ENCODE measurements around the gene HDHD2. TPM values are rescaled to one million over a fixed set of nuclear protein-coding genes. Genes with fewer than 3 reads are reported as not detected.

HDHD2 gene
- total and polyA plus RNA-seq, 7 experiments from 2014 or later, result 22.7 to 58.7 (median 41.7) TPM

GRCh38 chr18:47151439-47151838 is 1.1 kb upstream of the HDHD2 start:
- peak overlapping the region; percentile 96 to 100 (median 97) for H3K27ac Mint-ChIP-seq
- ATAC-seq (no peak), DNase-seq (no peak)
- peaks cover 0 to 20% (median 0%) of the 10 kb centered on the region in 5 donors for H3K36me3 Mint-ChIP-seq
- Histone ChIP-seq H3K36me3 (ENCODE audit: control insufficient read depth in 2 of 3, insufficient read depth in 3 of 3, low read length in 3 of 3) (peaks cover 0 to 8% (median 6%) of the 10 kb centered on the region in 3 experiments), H3K27me3 (ENCODE audit: control insufficient read depth in 2 of 2, insufficient read depth in 2 of 2, low read length in 2 of 2) (no peaks in the 10 kb centered on the region), H3K4me3 (ENCODE audit: low read length) (peak overlapping the region; percentile 88), H3K27ac (ENCODE audit: low read depth, low read length) (peak overlapping the region; percentile 83), H3K9me3 (ENCODE audit: control insufficient read depth in 2 of 3, low read length in 3 of 3) (no peaks in the 10 kb centered on the region), H3K4me1 (ENCODE audit: control insufficient read depth in 2 of 2, insufficient read depth in 2 of 2, low read length in 2 of 2) (peaks cover 18 to 24% of the 10 kb centered on the region in 2 donors)
- POLR2A ChIA-PET, result interaction anchor here (1.0 to 1.9 kb wide), 5 partner anchors 14 to 779 kb away, joined by 3 to 10 read pairs (median 4); partner anchors contain the start of genes KATNAL2, PIAS2 and SMAD2
- intact Hi-C loops (cut with micrococcal nuclease), result loop anchor here (2.0 to 10.0 kb wide), 2 partner anchors 783 to 1185 kb away; partner anchors contain the start of genes SMAD2 (in 2 of the 2) and EPG5 (in 1 of the 2)
- H3K27me3 Mint-ChIP-seq, result no peaks in the 10 kb centered on the region
- H3K4me1 Mint-ChIP-seq, result peaks cover 28 to 52% (median 45%) of the 10 kb centered on the region in 7 donors
- CTCF ChIA-PET, result interaction anchor here (0.7 kb wide), 1 partner anchor 1564 kb away, joined by 3 read pairs; no protein-coding TSS in a partner anchor
- H3K9me3 Mint-ChIP-seq, result peaks cover 0 to 2% (median 0%) of the 10 kb centered on the region in 11 donors
- H3K4me3 Mint-ChIP-seq, result peak overlapping the region; percentile 93 to 99 (median 98)

- Histone ChIP-seq H3K27me3 (ENCODE audit: control insufficient read depth in 2 of 2, insufficient read depth in 2 of 2, low read length in 2 of 2) (no peaks in the 10 kb centered on the region), H3K4me1 (ENCODE audit: control insufficient read depth in 2 of 2, insufficient read depth in 2 of 2, low read length in 2 of 2) (peaks cover 18 to 24% of the 10 kb centered on the region in 2 donors), H3K36me3 (ENCODE audit: control insufficient read depth in 2 of 3, insufficient read depth in 3 of 3, low read length in 3 of 3) (peaks cover 0 to 8% (median 6%) of the 10 kb centered on the region in 3 experiments), H3K4me3 (ENCODE audit: low read length) (peak overlapping the region; percentile 88), H3K9me3 (ENCODE audit: control insufficient read depth in 2 of 3, low read length in 3 of 3) (no peaks in the 10 kb centered on the region), H3K27ac (ENCODE audit: low read depth, low read length) (peak overlapping the region; percentile 83)
- DNase-seq (peak in 3 of 9 donors; percentile 8 to 26 (median 14)), ATAC-seq (peak; percentile 4)
- peaks cover 0 to 2% (median 0%) of the 10 kb centered on the region in 11 donors for H3K9me3 Mint-ChIP-seq
- H3K36me3 Mint-ChIP-seq, result peaks cover 0 to 17% (median 0%) of the 10 kb centered on the region in 5 donors
- peak overlapping the region; percentile 96 to 100 (median 97) for H3K27ac Mint-ChIP-seq
- CTCF ChIA-PET, result interaction anchor here (0.7 kb wide), 2 partner anchors 53 to 1563 kb away, joined by 3 read pairs; no protein-coding TSS in a partner anchor
- POLR2A ChIA-PET, result interaction anchor here (0.7 to 1.9 kb wide), 7 partner anchors 9 to 780 kb away, joined by 3 to 10 read pairs (median 4); partner anchors contain the start of genes KATNAL2, PIAS2 and SMAD2
- intact Hi-C loops (cut with micrococcal nuclease), result loop anchor here (1.0 to 10.0 kb wide), 6 partner anchors 24 to 1184 kb away; partner anchors contain the start of genes SMAD2 (in 2 of the 2), EPG5 (in 1 of the 2), IER3IP1 (in 1 of the 2) and KATNAL2 (in 1 of the 2)
- H3K4me3 Mint-ChIP-seq, result peak overlapping the region; percentile 93 to 99 (median 98)
- peaks cover 28 to 57% (median 50%) of the 10 kb centered on the region in 7 donors for H3K4me1 Mint-ChIP-seq
- no peaks in the 10 kb centered on the region for H3K27me3 Mint-ChIP-seq
These were observed 595 bp upstream of the HDHD2 start for GRCh38 chr18:47150824-47151366.

- Histone ChIP-seq H3K4me3 (ENCODE audit: low read length) (peak overlapping the region; percentile 88), H3K36me3 (ENCODE audit: control insufficient read depth in 2 of 3, insufficient read depth in 3 of 3, low read length in 3 of 3) (peaks cover 0 to 8% (median 6%) of the 10 kb centered on the region in 3 experiments), H3K27me3 (ENCODE audit: control insufficient read depth in 2 of 2, insufficient read depth in 2 of 2, low read length in 2 of 2) (no peaks in the 10 kb centered on the region), H3K9me3 (ENCODE audit: control insufficient read depth in 2 of 3, low read length in 3 of 3) (no peaks in the 10 kb centered on the region), H3K4me1 (ENCODE audit: control insufficient read depth in 2 of 2, insufficient read depth in 2 of 2, low read length in 2 of 2) (peaks cover 18 to 24% of the 10 kb centered on the region in 2 donors), H3K27ac (ENCODE audit: low read depth, low read length) (peak overlapping the region; percentile 83)
- H3K4me3 Mint-ChIP-seq, result peak overlapping the region; percentile 93 to 99 (median 98)
- H3K36me3 Mint-ChIP-seq, result peaks cover 0 to 17% (median 6%) of the 10 kb centered on the region in 5 donors
- ChIA-PET CTCF (interaction anchor here (0.6 to 1.0 kb wide), 3 partner anchors 35 to 50 kb away, joined by 3 read pairs; no protein-coding TSS in a partner anchor), POLR2A (interaction anchor here (1.3 to 1.9 kb wide), 2 partner anchors 10 to 781 kb away, joined by 4 to 10 read pairs; partner anchors contain the start of gene SMAD2)
- peak overlapping the region; percentile 96 to 100 (median 97) for H3K27ac Mint-ChIP-seq
- no peaks in the 10 kb centered on the region for H3K27me3 Mint-ChIP-seq
- peaks cover 0 to 2% (median 0%) of the 10 kb centered on the region in 11 donors for H3K9me3 Mint-ChIP-seq
- peak in 1 of 9 donors; percentile 1 for DNase-seq
- peaks cover 28 to 71% (median 63%) of the 10 kb centered on the region in 7 donors for H3K4me1 Mint-ChIP-seq
- no peak for ATAC-seq
- intact Hi-C loops (cut with micrococcal nuclease), result loop anchor here (1.0 to 10.0 kb wide), 6 partner anchors 26 to 1183 kb away; partner anchors contain the start of genes SMAD2 (in 2 of the 2), EPG5 (in 1 of the 2), IER3IP1 (in 1 of the 2) and KATNAL2 (in 1 of the 2)
These were observed 757 bp downstream of the HDHD2 start for GRCh38 chr18:47149457-47150028.

- DNase-seq, result no peak
- H3K36me3 Mint-ChIP-seq, result peaks cover 0 to 20% (median 16%) of the 10 kb centered on the region in 5 donors
- peaks cover 33 to 84% (median 67%) of the 10 kb centered on the region in 7 donors for H3K4me1 Mint-ChIP-seq
- H3K27ac Mint-ChIP-seq, result no peak overlapping the region
- Histone ChIP-seq H3K36me3 (ENCODE audit: control insufficient read depth in 2 of 3, insufficient read depth in 3 of 3, low read length in 3 of 3) (peaks cover 0 to 8% (median 0%) of the 10 kb centered on the region in 3 experiments), H3K4me1 (ENCODE audit: control insufficient read depth in 2 of 2, insufficient read depth in 2 of 2, low read length in 2 of 2) (peaks cover 16% of the 10 kb centered on the region in 2 donors), H3K27me3 (ENCODE audit: control insufficient read depth in 2 of 2, insufficient read depth in 2 of 2, low read length in 2 of 2) (no peaks in the 10 kb centered on the region), H3K4me3 (ENCODE audit: low read length) (no peak overlapping the region), H3K27ac (ENCODE audit: low read depth, low read length) (no peak overlapping the region), H3K9me3 (ENCODE audit: control insufficient read depth in 2 of 3, low read length in 3 of 3) (no peaks in the 10 kb centered on the region)
- H3K27me3 Mint-ChIP-seq, result no peaks in the 10 kb centered on the region
- H3K9me3 Mint-ChIP-seq, result peaks cover 0 to 2% (median 0%) of the 10 kb centered on the region in 11 donors
- H3K4me3 Mint-ChIP-seq, result peak overlapping the region in 1 of 10 donors; percentile 14
- ATAC-seq, result no peak
- CTCF ChIA-PET, result no interaction called here
- POLR2A ChIA-PET, result no interaction called here
- intact Hi-C loops (cut with micrococcal nuclease), result no loop called here
These were observed 4.1 kb downstream of the HDHD2 start for GRCh38 chr18:47146206-47146605.

GRCh38 chr18:47143899-47144485 is 6.3 kb downstream of the HDHD2 start:
- intact Hi-C loops (cut with micrococcal nuclease), result no loop called here
- Mint-ChIP-seq H3K27me3 (no peaks in the 10 kb centered on the region), H3K27ac (no peak overlapping the region), H3K36me3 (peaks cover 0 to 24% (median 14%) of the 10 kb centered on the region in 5 donors), H3K4me1 (peaks cover 18 to 68% (median 48%) of the 10 kb centered on the region in 7 donors), H3K9me3 (no peaks in the 10 kb centered on the region), H3K4me3 (no peak overlapping the region)
- Histone ChIP-seq H3K27ac (ENCODE audit: low read depth, low read length) (no peak overlapping the region), H3K27me3 (ENCODE audit: control insufficient read depth in 2 of 2, insufficient read depth in 2 of 2, low read length in 2 of 2) (no peaks in the 10 kb centered on the region), H3K4me3 (ENCODE audit: low read length) (no peak overlapping the region), H3K4me1 (ENCODE audit: control insufficient read depth in 2 of 2, insufficient read depth in 2 of 2, low read length in 2 of 2) (peaks cover 3 to 4% of the 10 kb centered on the region in 2 donors), H3K9me3 (ENCODE audit: control insufficient read depth in 2 of 3, low read length in 3 of 3) (no peaks in the 10 kb centered on the region), H3K36me3 (ENCODE audit: control insufficient read depth in 2 of 3, insufficient read depth in 3 of 3, low read length in 3 of 3) (no peaks in the 10 kb centered on the region)
- CTCF ChIA-PET, result no interaction called here
- ATAC-seq (no peak), DNase-seq (no peak)
- POLR2A ChIA-PET, result no interaction called here

- Histone ChIP-seq H3K27ac (ENCODE audit: low read depth, low read length) (no peak overlapping the region), H3K4me1 (ENCODE audit: control insufficient read depth in 2 of 2, insufficient read depth in 2 of 2, low read length in 2 of 2) (no peaks in the 10 kb centered on the region), H3K4me3 (ENCODE audit: low read length) (no peak overlapping the region), H3K27me3 (ENCODE audit: control insufficient read depth in 2 of 2, insufficient read depth in 2 of 2, low read length in 2 of 2) (no peaks in the 10 kb centered on the region), H3K9me3 (ENCODE audit: control insufficient read depth in 2 of 3, low read length in 3 of 3) (no peaks in the 10 kb centered on the region), H3K36me3 (ENCODE audit: control insufficient read depth in 2 of 3, insufficient read depth in 3 of 3, low read length in 3 of 3) (no peaks in the 10 kb centered on the region)
- ATAC-seq (no peak), DNase-seq (no peak)
- ChIA-PET CTCF (no interaction called here), POLR2A (no interaction called here)
- Mint-ChIP-seq H3K27ac (no peak overlapping the region), H3K9me3 (no peaks in the 10 kb centered on the region), H3K36me3 (peaks cover 0 to 31% (median 14%) of the 10 kb centered on the region in 5 donors), H3K4me1 (peaks cover 10 to 59% (median 40%) of the 10 kb centered on the region in 7 donors), H3K4me3 (no peak overlapping the region), H3K27me3 (no peaks in the 10 kb centered on the region)
- intact Hi-C loops (cut with micrococcal nuclease), result no loop called here
These were observed 7.1 kb downstream of the HDHD2 start for GRCh38 chr18:47143153-47143552.
